Measurements from ENCODE around the gene ASMTL. TPM values are rescaled to one million over a fixed set of nuclear protein-coding genes. Genes with fewer than 3 reads are reported as not detected.
"Not testable (repeated sequence)": the region's sequence is repeated elsewhere in the genome, so short reads cannot be mapped to it uniquely, and the experiment has no call there.

Gene ASMTL, protein sequence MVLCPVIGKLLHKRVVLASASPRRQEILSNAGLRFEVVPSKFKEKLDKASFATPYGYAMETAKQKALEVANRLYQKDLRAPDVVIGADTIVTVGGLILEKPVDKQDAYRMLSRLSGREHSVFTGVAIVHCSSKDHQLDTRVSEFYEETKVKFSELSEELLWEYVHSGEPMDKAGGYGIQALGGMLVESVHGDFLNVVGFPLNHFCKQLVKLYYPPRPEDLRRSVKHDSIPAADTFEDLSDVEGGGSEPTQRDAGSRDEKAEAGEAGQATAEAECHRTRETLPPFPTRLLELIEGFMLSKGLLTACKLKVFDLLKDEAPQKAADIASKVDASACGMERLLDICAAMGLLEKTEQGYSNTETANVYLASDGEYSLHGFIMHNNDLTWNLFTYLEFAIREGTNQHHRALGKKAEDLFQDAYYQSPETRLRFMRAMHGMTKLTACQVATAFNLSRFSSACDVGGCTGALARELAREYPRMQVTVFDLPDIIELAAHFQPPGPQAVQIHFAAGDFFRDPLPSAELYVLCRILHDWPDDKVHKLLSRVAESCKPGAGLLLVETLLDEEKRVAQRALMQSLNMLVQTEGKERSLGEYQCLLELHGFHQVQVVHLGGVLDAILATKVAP
- 10 to 100 TPM; 58.1 to 68.6 (median 67.1) TPM for polyA plus RNA-seq

DNA sequence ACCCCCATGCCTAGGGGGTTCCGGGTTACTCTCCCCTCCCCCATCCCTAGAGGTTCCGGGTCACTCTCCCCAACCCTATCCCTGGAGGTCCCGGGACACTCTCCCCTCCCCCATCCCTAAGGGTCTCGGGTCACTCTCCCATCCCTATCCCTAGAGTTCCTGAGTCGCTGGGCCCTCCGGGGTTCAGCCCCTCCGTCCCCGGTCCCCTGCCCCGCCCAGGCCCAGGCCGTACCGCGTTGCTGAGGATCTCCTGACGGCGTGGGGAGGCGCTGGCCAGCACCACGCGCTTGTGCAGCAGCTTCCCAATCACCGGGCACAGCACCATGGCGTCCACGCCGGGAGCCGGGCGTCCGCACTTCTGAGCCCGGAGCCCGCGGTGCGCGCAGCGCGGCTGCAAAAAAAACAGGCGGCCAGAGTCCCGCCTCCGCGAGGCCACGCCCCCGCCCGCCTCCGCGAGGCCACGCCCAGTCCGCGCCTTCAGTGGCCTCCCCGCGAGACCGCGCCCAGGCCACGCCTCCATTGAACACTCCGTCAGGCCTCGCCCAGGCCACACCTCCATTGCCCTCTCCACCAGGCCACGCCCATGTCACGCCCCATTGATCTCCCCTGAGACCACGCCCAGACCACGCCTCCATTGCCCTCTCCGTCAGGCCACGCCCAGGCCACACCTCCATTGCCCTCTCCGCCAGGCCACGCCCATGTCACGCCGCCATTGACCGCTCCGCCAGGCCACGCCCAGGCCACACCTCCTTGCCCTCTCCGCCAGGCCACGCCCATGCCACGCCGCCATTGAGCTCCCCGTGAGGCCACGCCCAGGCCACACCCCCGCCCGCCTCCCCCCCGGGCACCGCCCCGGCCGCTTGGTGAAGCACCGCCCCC lies at the start of gene ASMTL:
TSS of gene ASMTL (minus strand) at position 394 of the 879 bp plus-strand sequence. CDS start at position 325, 69 bp downstream.
- Mint-ChIP-seq H3K27ac (peak within 1 kb of the TSS; percentile 80 to 98 (median 90)), H3K9me3 (peaks cover 4 to 8% (median 6%) of the 10 kb centered on the region in 6 donors), H3K4me1 (peaks cover 37 to 43% of the 10 kb centered on the region in 2 donors), H3K27me3 (ENCODE audit: low read depth in 3 of 3) (peaks cover 12 to 29% (median 23%) of the 10 kb centered on the region in 3 donors), H3K4me3 (peak within 1 kb of the TSS; percentile 83 to 88 (median 86)), H3K36me3 (peaks cover 8 to 13% (median 13%) of the 10 kb centered on the region in 3 donors)
- peak; percentile 100 for DNase-seq

DNA sequence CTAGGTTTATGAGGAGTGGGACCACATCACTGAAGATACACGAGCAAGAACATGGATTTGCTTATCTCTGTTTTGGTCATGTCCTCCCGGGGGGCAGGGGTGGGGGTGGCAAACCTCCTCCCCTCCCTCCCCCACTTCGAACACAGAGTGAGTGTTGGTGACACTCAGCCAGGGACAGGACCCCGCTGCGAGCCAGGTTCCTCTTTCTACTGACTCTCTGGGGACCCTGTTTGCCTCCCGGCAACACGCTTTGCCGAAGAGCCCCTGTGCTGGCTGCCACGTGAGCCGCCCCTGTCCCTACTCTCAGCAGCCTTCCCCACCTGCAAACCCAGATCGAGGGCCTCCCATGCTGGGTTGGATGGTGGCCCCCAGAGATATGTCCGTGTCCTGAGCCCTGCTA lies 49.5 kb upstream of the ASMTL start:
- Mint-ChIP-seq H3K4me1 (peaks cover 39 to 42% of the 10 kb centered on the region in 2 donors), H3K4me3 (peak overlapping the region in 2 of 5 donors; percentile 14 to 36), H3K9me3 (no peaks in the 10 kb centered on the region), H3K36me3 (peaks cover 0 to 25% (median 22%) of the 10 kb centered on the region in 3 donors), H3K27me3 (ENCODE audit: low read depth in 3 of 3) (peaks cover 10 to 15% (median 14%) of the 10 kb centered on the region in 3 donors), H3K27ac (peak overlapping the region; percentile 57 to 96 (median 87))
- no peak for DNase-seq

DNA sequence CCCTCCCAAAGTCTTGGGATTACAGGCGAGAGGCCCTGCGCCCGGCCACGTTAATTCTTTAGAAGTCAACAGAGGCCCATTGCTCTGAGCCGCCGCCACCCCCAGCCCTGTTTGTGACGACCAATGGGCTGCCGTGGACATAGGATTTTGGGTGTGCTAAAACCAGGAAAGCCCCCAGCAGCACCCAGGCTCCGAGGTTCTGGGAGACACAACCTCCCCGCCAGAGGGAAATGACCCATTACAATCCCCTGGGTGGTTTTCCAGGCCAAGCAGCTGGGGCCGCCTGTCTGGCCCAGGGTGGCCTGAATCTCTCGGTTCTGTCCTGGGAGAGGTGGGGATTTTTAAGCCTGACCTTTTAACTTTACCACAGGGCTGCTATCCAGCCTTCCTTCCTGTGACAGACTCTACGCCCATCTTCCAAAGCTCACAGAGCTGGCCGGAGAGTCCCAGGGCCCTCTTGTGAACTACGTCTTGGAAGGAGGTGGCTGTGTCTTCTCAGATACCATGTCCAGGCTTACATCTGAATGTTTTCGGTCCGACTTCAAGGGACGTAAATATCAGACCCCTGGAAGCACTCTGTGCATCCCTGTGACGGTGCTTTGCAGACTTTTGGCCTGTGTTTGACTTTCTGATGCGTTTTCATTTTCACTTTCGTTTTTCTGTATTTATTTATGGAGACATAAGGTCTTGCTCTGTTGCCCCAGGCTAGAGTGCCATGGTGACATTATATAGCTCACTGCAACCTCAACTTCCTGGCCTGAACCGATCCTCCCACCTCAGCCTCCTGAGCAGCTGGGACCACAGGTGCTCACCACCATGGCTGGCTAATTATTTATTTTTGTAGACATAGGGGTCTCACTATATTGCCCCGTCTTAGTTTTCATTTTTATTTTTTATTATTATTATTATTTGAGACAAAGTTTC lies 48.3 kb upstream of the ASMTL start:
- Mint-ChIP-seq H3K36me3 (peaks cover 0 to 21% (median 13%) of the 10 kb centered on the region in 3 donors), H3K4me1 (peaks cover 44 to 46% of the 10 kb centered on the region in 2 donors), H3K9me3 (no peaks in the 10 kb centered on the region), H3K27me3 (ENCODE audit: low read depth in 3 of 3) (peaks cover 6 to 15% (median 8%) of the 10 kb centered on the region in 3 donors), H3K27ac (peak overlapping the region; percentile 89 to 97 (median 94)), H3K4me3 (peak overlapping the region; percentile 59 to 86 (median 73))
- peak; percentile 72 to 78 (median 75) for DNase-seq

DNA sequence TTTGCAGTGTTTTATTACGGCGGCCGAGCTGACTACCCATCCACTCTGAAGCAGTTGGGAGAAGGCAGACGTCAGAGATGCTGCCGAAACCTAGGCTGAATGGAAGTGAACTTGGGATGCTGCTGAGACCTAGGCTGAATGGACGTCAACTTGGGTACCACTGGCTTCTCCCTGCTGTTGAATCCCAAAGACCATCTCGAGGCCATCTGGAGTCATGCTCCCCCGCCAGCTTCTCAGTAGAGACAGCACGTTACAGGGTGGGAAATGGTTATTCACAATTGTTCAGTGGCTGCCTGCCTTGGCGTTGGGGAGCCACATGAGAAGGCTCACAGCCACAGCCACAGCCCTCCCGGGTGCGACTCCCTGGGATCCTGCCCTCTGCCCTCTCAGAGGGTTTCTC lies 43.4 kb upstream of the ASMTL start:
- Mint-ChIP-seq H3K36me3 (peaks cover 14 to 20% (median 16%) of the 10 kb centered on the region in 3 donors), H3K4me1 (peaks cover 50 to 60% of the 10 kb centered on the region in 2 donors), H3K27ac (peak overlapping the region; percentile 80 to 90 (median 86)), H3K4me3 (peak overlapping the region in 1 of 5 donors; percentile 7), H3K9me3 (peaks cover 0 to 2% (median 0%) of the 10 kb centered on the region in 6 donors), H3K27me3 (ENCODE audit: low read depth in 3 of 3) (peaks cover 7 to 14% (median 11%) of the 10 kb centered on the region in 3 donors)
- DNase-seq, result no peak

DNA sequence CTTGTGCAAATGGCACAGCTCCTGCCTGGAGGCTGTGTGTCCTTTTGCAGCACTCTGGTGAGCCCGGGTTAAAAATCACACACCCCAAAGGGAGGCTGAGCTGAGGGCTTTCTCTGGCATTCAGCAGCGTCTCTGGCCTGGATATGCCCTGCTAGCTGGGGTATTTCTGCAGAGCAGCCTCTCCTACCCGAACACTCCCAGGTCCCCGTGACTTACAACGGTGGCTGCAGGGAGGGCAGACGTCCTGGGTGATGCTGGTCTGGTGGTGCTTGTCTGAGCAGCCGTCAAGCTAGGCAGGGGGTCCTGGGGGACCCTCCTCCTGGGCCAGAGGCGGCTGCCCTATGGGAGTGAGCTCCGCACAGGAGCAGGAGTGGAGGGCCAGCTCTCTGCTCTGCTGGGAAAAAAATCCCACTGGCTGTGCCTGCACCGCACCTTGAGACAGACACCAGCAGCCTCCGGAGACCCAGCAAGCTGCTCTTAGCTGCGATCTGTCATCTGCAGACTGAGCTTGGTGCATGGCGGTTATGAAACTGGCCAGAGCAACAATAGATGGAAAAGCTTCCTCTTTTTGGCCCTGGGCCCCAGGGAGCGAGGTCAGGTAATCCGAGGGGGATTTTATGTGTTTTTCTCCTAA lies 41.3 kb upstream of the ASMTL start:
- Mint-ChIP-seq H3K9me3 (peaks cover 0 to 2% (median 0%) of the 10 kb centered on the region in 6 donors), H3K4me1 (peaks cover 39 to 55% of the 10 kb centered on the region in 2 donors), H3K36me3 (peaks cover 14 to 23% (median 16%) of the 10 kb centered on the region in 3 donors), H3K27me3 (ENCODE audit: low read depth in 3 of 3) (peaks cover 4 to 15% (median 7%) of the 10 kb centered on the region in 3 donors), H3K4me3 (peak overlapping the region in 1 of 5 donors; percentile 18), H3K27ac (peak overlapping the region; percentile 72 to 94 (median 82))
- no peak for DNase-seq

DNA sequence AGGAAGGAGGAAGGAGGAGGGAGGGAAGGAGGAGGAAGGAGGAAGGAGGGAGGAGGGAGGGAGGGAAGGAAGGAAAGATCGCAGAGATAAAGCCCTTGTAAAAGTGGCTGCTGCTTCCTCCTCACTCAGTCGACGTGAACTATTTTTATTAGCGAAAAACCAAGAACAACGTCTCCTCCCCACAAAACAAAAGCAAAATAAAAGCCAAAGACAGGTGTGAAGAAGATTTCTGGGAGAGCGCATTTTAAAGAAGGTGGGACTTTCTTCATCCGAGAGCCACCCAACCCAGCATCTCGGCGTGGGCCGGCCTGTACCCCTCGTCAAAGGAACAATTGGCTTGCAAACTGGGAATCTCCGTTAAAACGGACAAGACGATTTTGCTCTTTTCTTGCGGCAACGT lies 40.7 kb upstream of the ASMTL start:
- Mint-ChIP-seq H3K9me3 (peaks cover 0 to 2% (median 0%) of the 10 kb centered on the region in 6 donors), H3K4me1 (peaks cover 41 to 60% of the 10 kb centered on the region in 2 donors), H3K36me3 (peaks cover 16 to 29% (median 18%) of the 10 kb centered on the region in 3 donors), H3K27me3 (ENCODE audit: low read depth in 3 of 3) (peaks cover 4 to 12% (median 7%) of the 10 kb centered on the region in 3 donors), H3K27ac (peak overlapping the region; percentile 72 to 94 (median 82)), H3K4me3 (peak overlapping the region in 2 of 5 donors; percentile 18 to 60)
- no peak for DNase-seq

DNA sequence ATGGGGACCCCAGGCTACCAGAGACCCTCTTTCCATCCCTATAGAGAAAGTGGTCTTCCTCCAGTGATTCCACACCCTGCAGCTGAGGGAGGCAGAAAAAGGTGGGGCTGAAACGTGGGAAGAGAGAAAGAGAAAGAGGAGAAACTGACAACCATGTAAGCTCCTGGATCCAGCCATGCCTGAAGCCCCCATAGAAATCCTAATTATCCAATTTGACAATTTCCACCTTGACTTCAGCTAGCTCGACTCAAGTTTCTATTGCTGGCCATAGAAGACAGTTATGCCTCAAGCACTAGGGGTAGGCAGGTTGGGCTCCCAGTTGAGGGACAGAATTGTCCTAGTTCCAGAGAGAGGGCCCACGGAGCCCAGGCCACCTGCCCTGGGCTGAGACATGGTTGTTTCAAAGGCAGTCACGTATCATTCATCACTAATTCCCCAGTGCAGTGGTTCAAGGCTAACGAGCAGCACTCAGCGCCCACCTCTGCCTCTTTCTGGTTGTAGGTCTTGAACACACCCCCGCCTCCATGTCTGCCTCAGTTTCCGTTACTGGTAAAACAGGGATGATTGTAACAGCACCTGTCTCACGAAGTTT lies 39.8 kb upstream of the ASMTL start:
- Mint-ChIP-seq H3K27me3 (ENCODE audit: low read depth in 3 of 3) (peaks cover 4 to 12% (median 6%) of the 10 kb centered on the region in 3 donors), H3K27ac (peak overlapping the region; percentile 83 to 91 (median 85)), H3K4me1 (peaks cover 42 to 60% of the 10 kb centered on the region in 2 donors), H3K36me3 (peaks cover 17 to 29% (median 20%) of the 10 kb centered on the region in 3 donors), H3K9me3 (peaks cover 0 to 2% (median 0%) of the 10 kb centered on the region in 6 donors), H3K4me3 (peak overlapping the region in 1 of 5 donors; percentile 35)
- no peak for DNase-seq

DNA sequence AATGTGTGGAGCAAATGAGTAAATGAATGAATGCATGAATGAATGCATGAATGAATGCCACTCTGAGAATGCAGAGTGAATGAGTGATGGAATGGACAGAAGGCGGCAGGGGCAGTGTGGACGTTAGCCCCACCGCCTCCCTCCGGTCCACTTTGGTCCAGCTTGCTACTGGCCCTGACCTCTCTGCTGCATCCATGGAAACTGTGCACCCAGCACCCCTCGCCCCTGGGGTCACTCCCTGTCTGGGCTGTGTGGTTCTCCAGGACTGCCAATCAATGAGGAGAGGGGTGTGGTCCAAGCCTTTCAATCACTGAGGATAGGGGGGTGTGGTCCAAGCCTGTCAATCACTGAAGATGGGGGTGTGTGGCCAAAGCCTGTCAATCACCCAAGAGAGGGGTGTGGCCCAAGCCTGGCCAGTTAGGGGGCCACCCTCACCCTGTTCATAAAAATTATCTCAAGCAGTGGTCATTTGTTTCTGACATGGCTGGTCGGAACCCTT lies 39.2 kb upstream of the ASMTL start:
- peak overlapping the region; percentile 83 to 91 (median 85) for H3K27ac Mint-ChIP-seq
- H3K4me1 Mint-ChIP-seq, result peaks cover 48 to 65% of the 10 kb centered on the region in 2 donors
- H3K4me3 Mint-ChIP-seq, result peak overlapping the region in 1 of 5 donors; percentile 18
- peaks cover 23 to 35% (median 24%) of the 10 kb centered on the region in 3 donors for H3K36me3 Mint-ChIP-seq
- peaks cover 0 to 2% (median 0%) of the 10 kb centered on the region in 6 donors for H3K9me3 Mint-ChIP-seq
- peaks cover 6 to 12% (median 9%) of the 10 kb centered on the region in 3 donors for H3K27me3 Mint-ChIP-seq (ENCODE audit: low read depth in 3 of 3)
- DNase-seq, result peak; percentile 48 to 70 (median 63)

DNA sequence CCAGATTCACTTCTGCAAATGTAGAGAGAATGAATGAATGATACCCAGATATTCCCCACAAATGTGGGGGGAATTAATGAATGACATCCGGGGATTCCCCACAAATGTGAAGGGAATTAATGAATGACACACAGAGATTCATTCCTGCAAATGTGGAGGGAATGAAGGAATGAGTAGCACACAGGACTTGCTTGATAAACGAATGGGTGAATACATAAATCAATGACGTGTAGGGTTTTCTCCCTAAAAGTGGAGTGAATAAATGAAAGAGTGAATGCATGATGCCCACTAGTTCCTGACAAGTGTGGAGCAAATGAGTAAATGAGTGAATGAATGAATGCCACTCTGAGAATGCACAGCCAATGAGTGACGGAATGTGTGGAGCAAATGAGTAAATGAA lies 38.5 kb upstream of the ASMTL start:
- not testable (repeated sequence) for H3K9me3 Mint-ChIP-seq, DNase-seq, H3K4me3 Mint-ChIP-seq
- Mint-ChIP-seq H3K27me3 (ENCODE audit: low read depth in 3 of 3) (peaks cover 7 to 13% (median 12%) of the 10 kb centered on the region in 3 donors), H3K27ac (peak overlapping the region in 5 of 6 donors; percentile 70 to 91 (median 85)), H3K36me3 (peaks cover 25 to 40% (median 26%) of the 10 kb centered on the region in 3 donors), H3K4me1 (peaks cover 48 to 67% of the 10 kb centered on the region in 2 donors)

DNA sequence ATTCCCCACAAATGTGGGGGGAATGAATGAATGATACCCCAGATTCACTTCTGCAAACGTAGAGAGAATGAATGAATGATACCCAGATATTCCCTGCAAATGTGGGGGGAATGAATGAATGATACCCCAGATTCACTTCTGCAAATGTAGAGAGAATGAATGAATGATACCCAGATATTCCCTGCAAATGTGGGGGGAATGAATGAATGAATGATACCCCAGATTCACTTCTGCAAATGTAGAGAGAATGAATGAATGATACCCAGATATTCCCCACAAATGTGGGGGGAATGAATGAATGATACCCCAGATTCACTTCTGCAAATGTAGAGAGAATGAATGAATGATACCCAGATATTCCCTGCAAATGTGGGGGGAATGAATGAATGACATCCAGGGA lies 38.0 kb upstream of the ASMTL start:
- Mint-ChIP-seq H3K27me3 (ENCODE audit: low read depth in 3 of 3) (peaks cover 8 to 16% (median 13%) of the 10 kb centered on the region in 3 donors), H3K4me1 (peaks cover 44 to 65% of the 10 kb centered on the region in 2 donors), H3K36me3 (peaks cover 26 to 45% (median 29%) of the 10 kb centered on the region in 3 donors)
- not testable (repeated sequence) for H3K27ac Mint-ChIP-seq, H3K9me3 Mint-ChIP-seq, DNase-seq, H3K4me3 Mint-ChIP-seq

DNA sequence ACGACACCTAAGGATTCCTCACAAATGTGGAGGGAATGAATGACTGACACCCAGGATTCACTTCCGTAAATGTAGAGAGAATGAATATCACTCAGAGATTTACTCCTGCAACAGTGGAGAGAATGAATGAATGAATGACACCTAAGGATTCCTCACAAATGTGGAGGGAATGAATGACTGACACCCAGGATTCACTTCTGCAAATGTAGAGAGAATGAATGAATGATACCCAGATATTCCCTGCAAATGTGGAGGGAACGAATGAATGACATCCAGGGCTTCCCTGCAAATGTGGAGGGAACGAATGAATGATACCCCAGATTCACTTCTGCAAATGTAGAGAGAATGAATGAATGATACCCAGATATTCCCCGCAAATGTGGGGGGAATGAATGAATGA lies 36.6 kb upstream of the ASMTL start:
- H3K4me3 Mint-ChIP-seq, DNase-seq, H3K9me3 Mint-ChIP-seq: not testable (repeated sequence)
- Mint-ChIP-seq H3K27ac (peak overlapping the region in 4 of 6 donors; percentile 29 to 93 (median 45)), H3K36me3 (peaks cover 29 to 45% (median 30%) of the 10 kb centered on the region in 3 donors), H3K27me3 (ENCODE audit: low read depth in 3 of 3) (peaks cover 12 to 16% (median 15%) of the 10 kb centered on the region in 3 donors), H3K4me1 (peaks cover 42 to 57% of the 10 kb centered on the region in 2 donors)
